GM18520 (cell line): Measurements from ENCODE around the gene SYTL4.

Experiments
- ATAC-seq: cut with Tn5 transposase; IDR thresholded peaks from one replicate; pipeline ENCODE4 v1.9.1; 2021; ENCODE audit not compliant: unreplicated experiment

Gene SYTL4

DNA sequence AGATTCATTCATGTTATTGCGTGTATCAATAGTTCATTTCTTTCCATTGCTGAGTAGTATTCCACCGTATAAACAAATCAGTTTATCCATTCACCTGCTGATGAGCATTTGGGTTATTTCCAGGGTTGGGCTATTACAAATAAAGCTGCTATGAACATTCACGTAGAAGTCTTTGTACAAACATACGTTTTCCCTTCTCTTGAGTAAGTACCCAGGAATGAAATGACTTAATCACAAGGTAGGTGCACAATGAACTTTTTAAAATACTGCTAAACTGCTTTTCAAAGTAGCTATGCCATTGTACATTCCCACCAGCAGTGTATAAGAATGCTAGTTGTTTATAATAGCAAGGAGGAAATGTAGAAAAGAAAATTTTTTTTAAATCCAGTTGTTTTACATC is 35.9 kb downstream of the SYTL4 start:
- ATAC-seq: no peak

DNA sequence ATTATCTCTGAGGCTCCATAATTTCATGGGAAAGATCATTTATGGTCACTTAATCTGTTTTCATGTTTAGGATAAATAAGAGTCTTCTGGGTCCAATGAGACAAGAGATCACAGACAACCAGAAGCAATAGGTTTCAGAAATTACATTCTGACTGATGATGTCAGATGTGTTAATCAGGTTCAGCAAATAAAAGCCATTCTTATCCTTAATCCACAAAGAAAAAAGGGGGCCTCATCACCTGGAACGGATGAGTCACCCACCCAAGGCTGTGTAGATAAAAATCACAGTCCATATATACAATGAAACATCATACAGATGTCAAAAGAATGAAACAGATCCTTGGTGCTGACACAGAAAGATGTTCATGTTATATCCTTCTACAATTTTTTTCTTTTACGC is 36.6 kb downstream of the SYTL4 start:
- ATAC-seq: no peak

- ATAC-seq: no peak
Observed at GRCh38 chrX:100687546-100687945, 44.4 kb downstream of the SYTL4 start.

- ATAC-seq: no peak
Observed at GRCh38 chrX:100687128-100687527, 44.8 kb downstream of the SYTL4 start.

DNA sequence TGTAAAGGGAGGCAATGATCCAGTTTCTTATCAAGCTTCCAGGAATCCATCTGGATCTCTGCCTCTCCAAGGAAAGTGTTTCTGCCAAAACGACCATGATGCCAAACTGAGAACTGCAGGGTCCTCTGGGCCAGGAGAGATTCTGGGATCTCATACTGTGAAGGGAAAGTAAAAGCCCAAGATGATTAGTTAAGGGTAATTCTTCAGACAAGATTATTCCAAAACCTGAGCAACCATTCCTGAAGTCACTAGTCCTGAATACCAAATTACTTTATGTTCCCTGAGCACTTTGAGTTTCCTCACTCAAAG is 46.0 kb downstream of the SYTL4 start:
- ATAC-seq: no peak

- no peak for ATAC-seq
Observed at GRCh38 chrX:100685284-100685996, 46.5 kb downstream of the SYTL4 start.

- ATAC-seq: no peak
Observed at GRCh38 chrX:100682939-100683338, 49.0 kb downstream of the SYTL4 start.

DNA sequence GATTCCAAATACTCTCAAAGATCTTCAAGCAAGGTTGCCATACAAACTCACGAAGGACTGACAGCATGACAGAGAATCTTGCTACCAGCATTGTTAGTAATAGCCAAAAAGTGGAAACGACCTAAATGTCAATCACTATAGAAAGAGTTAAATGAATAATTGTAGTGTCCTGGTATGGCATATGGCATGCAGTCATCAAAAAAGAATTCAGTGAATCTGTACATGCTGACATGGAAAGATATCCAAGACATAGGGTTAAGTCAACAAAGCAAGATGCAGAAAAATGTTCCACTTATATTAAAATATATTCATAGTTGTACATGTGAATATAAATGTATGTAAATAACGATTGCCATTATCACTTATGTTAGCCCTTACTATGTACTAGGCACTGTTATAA is 50.3 kb downstream of the SYTL4 start:
- ATAC-seq: no peak

GRCh38 chrX:100680756-100681155 is 51.2 kb downstream of the SYTL4 start:
- ATAC-seq: no peak

- no peak for ATAC-seq
Observed at GRCh38 chrX:100677611-100678181, 54.2 kb downstream of the SYTL4 start.

GRCh38 chrX:100674705-100675104 is 57.2 kb downstream of the SYTL4 start:
- ATAC-seq: no peak

DNA sequence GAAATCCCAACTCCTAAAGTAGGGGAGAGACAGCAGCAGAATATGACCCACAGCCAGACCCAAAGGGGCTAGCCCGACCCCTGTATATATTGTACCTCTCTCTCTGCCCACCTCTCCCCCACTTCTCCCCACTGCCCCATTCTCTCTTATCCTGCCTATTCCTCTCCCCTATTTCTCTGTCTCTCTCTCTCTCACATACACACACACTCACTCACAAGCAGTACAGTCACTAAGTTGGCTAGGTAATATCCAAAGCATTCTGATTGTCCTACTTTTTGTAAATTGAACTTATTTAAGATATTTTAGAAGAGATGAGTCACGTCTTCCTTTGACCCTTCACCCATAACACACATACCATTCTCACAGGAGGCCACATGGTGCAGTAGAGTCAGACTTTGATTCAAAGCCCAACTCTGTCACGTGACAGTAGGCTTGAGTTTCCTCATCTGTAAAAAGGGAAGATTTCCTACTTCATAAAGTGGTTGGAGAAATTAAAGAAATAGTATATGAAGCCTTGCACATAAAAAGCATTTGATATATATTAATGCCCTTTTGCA is 58.4 kb downstream of the SYTL4 start:
- ATAC-seq: no peak

DNA sequence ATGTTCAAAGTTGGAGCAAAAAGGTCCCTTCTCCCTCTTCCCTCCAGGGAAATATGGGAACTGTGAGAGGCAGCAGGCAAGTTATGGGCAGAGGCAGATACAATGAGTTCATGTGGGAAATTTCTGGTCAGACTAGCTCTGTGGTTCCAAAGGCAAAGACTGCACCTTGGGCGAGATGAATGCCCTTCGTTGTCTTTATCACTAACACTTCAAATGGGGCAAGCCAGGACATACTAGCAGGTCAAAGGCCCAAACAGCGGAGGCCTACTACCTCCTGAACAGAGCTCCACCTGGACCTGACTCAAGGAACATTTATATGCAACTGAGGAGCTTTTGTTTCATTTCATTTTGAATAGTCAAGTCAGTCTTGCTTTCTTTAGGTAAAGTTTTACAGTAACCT is 59.0 kb downstream of the SYTL4 start:
- no peak for ATAC-seq

DNA sequence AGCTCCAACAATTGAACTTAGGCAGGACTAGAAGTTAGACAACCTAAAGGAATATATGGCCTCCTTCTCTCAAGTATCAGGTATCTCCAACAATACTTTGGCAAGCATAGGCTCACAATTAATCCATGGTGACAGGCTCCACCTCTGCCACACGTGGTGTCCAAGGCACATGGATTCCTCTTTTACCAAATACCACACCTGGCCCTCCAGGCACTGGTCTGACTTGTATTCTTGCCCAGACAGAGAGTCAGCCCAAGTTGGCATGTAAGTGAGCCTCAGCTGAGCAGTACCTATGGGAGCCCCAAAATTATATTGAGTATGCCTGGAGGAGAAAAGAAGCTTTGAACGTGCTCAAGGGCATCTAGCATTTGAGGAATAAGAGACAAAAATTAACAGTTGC is 68.3 kb downstream of the SYTL4 start:
- ATAC-seq: no peak

DNA sequence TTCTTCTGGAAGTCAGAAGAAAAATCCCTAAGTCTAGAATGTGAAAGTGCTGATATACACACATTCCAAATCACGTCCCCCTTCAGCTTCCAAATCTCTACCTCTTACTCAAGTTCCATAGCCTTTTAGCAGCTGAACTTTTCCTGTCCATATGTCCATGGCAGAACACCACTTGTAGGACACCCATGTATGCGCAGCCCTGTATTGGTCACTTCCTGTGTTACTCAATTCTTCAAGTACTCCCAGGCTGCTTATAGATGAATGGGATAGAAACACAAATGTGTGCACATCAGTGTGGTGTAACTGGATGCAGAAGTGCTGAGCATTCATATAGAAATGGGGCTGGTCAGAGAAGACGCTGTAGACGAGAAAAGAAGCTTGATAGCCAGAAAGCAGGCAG is 69.1 kb downstream of the SYTL4 start:
- no peak for ATAC-seq

- ATAC-seq: no peak
Observed at GRCh38 chrX:100662170-100662569, 69.8 kb downstream of the SYTL4 start.

- ATAC-seq: no peak
Observed at GRCh38 chrX:100659431-100660137, 72.3 kb downstream of the SYTL4 start.

DNA sequence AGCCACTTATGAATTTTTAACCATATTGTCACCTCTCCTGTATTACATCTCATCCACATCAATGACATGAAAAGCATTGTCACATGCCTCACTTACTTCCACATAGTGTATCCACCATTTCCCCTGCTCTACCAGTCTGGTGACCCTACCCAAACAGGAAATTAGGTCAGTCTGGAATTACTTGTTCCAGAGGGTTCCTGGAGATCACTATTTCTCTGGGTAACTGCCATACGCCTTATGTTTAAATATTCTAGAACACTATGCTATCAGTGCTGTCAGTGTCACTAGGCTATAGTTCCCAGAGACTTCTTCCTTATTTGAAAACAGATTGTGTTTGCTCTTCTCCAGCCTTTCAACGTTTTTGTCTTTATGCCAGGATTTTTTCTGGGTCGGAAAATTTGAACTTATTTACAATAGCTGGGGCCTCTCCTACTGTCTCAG is 73.0 kb downstream of the SYTL4 start:
- ATAC-seq: no peak

GRCh38 chrX:100654261-100654660 is 77.7 kb downstream of the SYTL4 start:
- ATAC-seq: no peak

- ATAC-seq: no peak
Observed at GRCh38 chrX:100652266-100652665, 79.7 kb downstream of the SYTL4 start.

GRCh38 chrX:100650841-100651240 is 81.1 kb downstream of the SYTL4 start:
- no peak for ATAC-seq
